ENCODE measurements around the gene MTHFD2L. TPM values are rescaled to one million over a fixed set of nuclear protein-coding genes. Genes with fewer than 3 reads are reported as not detected.

Gene MTHFD2L
- total and polyA plus RNA-seq, 2 of the 8 experiments (the other 6 are each of a cell fraction or from before 2014, with no cell fraction given), result 5.4 to 15.0 TPM

DNA sequence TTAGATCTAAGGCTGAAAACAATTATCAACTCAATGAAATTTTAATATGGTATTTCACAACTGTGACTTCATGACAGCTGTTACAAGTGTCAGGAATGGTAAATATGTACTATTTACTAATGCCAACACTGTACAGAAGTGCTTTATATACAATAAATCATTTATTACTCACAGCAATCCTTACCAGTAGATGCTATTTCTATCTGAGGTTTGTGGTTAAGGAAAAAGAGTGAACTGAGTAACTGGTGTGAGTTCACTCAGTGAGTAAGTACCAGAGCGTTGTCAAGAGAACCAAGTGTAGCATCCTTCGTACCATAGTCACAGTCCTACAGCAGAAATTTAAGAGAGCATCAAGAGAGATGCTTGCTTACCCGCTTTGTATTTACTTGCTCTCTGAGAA is 23.3 kb downstream of the MTHFD2L start:
- no peak overlapping the region for H4K8ac ChIP-seq (ENCODE audit: extremely low read depth, insufficient read depth, low read length)
- no peaks in the 10 kb centered on the region for H3K79me2 ChIP-seq (ENCODE audit: control insufficient read depth in 1 of 2, insufficient read depth in 2 of 2, low read length in 2 of 2)
- H3K27me3 ChIP-seq (replicated peaks in 1 of 4; ENCODE audit: control insufficient read depth in 3 of 4, extremely low read depth in 1 of 4, insufficient read depth in 3 of 4, low read length in 3 of 4), result no peaks in the 10 kb centered on the region
- POLR2A ChIA-PET (ENCODE audit: partially characterized antibody), result no interaction called here
- no peak overlapping the region for H2BK120ac ChIP-seq (replicated peaks; ENCODE audit: low read depth, low read length)
- no peaks in the 10 kb centered on the region for H3K4me1 ChIP-seq (replicated peaks in 1 of 4; ENCODE audit: control insufficient read depth in 3 of 4, insufficient read depth in 4 of 4, low read length in 3 of 4)
- no peak overlapping the region for H3K56ac ChIP-seq (replicated peaks; ENCODE audit: insufficient read length, low read depth, low read length)
- no peaks in the 10 kb centered on the region for H3K79me1 ChIP-seq (ENCODE audit: low read depth, low read length)
- H3K27ac ChIP-seq (ENCODE audit: low read depth, low read length), result no peak overlapping the region
- H2AK5ac ChIP-seq (ENCODE audit: low read depth, low read length), result no peak overlapping the region
- 88% methylated on average over 3 of the region's 3 CpGs; no CpG with 5 or more reads in 1 of the 2 experiments for whole genome bisulfite sequencing, 2 experiments (ENCODE audit: extremely low coverage in 1 of 2, insufficient coverage in 1 of 2, insufficient read length in 1 of 2, insufficient replicate concordance in 2 of 2, low coverage in 1 of 2, low lambda C conversion rate in 2 of 2, missing lambda C conversion rate in 1 of 2)
- H2BK5ac ChIP-seq (ENCODE audit: low read depth, low read length), result no peak overlapping the region
- no peak for DNase-seq (ENCODE audit: low read depth in 1 of 2, low spot score in 2 of 2)
- no peak overlapping the region for H3K23ac ChIP-seq (ENCODE audit: insufficient read length)
- no peaks in the 10 kb centered on the region for H4K20me1 ChIP-seq (replicated peaks in 1 of 2; ENCODE audit: control insufficient read depth in 1 of 2, insufficient read depth in 2 of 2, low read length in 2 of 2)
- no peak overlapping the region for H4K5ac ChIP-seq (ENCODE audit: insufficient read length, low read depth, low read length)
- H3K4ac ChIP-seq (replicated peaks; ENCODE audit: insufficient read length, low read depth, low read length), result no peak overlapping the region
- FAIRE-seq, result no peak
- H3K4me3 ChIP-seq (ENCODE audit: extremely low read depth in 1 of 4, insufficient read depth in 2 of 4, low read depth in 3 of 4, low read length in 4 of 4), result no peak overlapping the region
- CTCF ChIA-PET (ENCODE audit: partially characterized antibody), result interaction anchor here (1.1 to 1.9 kb wide), 2 partner anchors 48 to 494 kb away, joined by 3 to 4 read pairs; no protein-coding TSS in a partner anchor
- no peak overlapping the region for H2BK15ac ChIP-seq (ENCODE audit: low read length)
- H4K91ac ChIP-seq (replicated peaks; ENCODE audit: insufficient read length, low read length), result no peak overlapping the region
- no peaks in the 10 kb centered on the region for H3K9me3 ChIP-seq (ENCODE audit: insufficient read depth in 2 of 2, low read depth in 1 of 2, low read length in 1 of 2)
- H3K36me3 ChIP-seq (ENCODE audit: control insufficient read depth in 2 of 4, insufficient read depth in 4 of 4, low read length in 3 of 4), result no peaks in the 10 kb centered on the region
- TF ChIP-seq KDM5A (IDR thresholded peaks at IDR 0.05; ENCODE audit: low read length) (no peak), EZH2 (IDR thresholded peaks at IDR 0.05; ENCODE audit: low read depth, low read length, severe bottlenecking) (no peak), JUND (IDR thresholded peaks at IDR 0.05; ENCODE audit: low read length) (no peak), TBP (IDR thresholded peaks at IDR 0.05; ENCODE audit: low read depth, low read length) (no peak), CEBPB (IDR thresholded peaks at IDR 0.05; ENCODE audit: low read depth, low read length) (no peak), SUZ12 (IDR thresholded peaks at IDR 0.05; ENCODE audit: low read length) (no peak), PHF8 (conservative IDR thresholded peaks at IDR 0.05; ENCODE audit: low read depth, low read length) (no peak), CBX5 (IDR thresholded peaks at IDR 0.05; ENCODE audit: low read depth, low read length) (no peak), SP4 (IDR thresholded peaks at IDR 0.05; ENCODE audit: low read length) (no peak), FOSL1 (IDR thresholded peaks at IDR 0.05; ENCODE audit: insufficient read depth, low read depth, low read length) (no peak)
- TF ChIP-seq, protein P1, sequence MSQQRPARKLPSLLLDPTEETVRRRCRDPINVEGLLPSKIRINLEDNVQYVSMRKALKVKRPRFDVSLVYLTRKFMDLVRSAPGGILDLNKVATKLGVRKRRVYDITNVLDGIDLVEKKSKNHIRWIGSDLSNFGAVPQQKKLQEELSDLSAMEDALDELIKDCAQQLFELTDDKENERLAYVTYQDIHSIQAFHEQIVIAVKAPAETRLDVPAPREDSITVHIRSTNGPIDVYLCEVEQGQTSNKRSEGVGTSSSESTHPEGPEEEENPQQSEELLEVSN (IDR thresholded peaks at IDR 0.05), result no peak
- no peak overlapping the region for H3K4me2 ChIP-seq (ENCODE audit: insufficient read depth in 1 of 2, low read depth in 2 of 2, low read length in 2 of 2)
- H2AFZ ChIP-seq (ENCODE audit: low read length), result no peak overlapping the region
- H3K14ac ChIP-seq (ENCODE audit: insufficient read length), result no peak overlapping the region
- no peak overlapping the region for H3K9ac ChIP-seq (replicated peaks in 1 of 4; ENCODE audit: extremely low read depth in 1 of 4, low read depth in 3 of 4, low read length in 3 of 4)
- H3K18ac ChIP-seq (ENCODE audit: extremely low read depth, low read length), result no peak overlapping the region
- H2BK20ac ChIP-seq (ENCODE audit: low read length), result no peak overlapping the region
- no peaks in the 10 kb centered on the region for H3K23me2 ChIP-seq (ENCODE audit: low read depth, low read length)
- no peak overlapping the region for H2BK12ac ChIP-seq (ENCODE audit: low read depth, low read length)

Measured in H1 (cell line).